IMR-90 (cell line): Measurements from ENCODE around the gene CWH43. TPM values are rescaled to one million over a fixed set of nuclear protein-coding genes. Genes with fewer than 3 reads are reported as not detected.
"Not testable (repeated sequence)": the region's sequence is repeated elsewhere in the genome, so short reads cannot be mapped to it uniquely, and the experiment has no call there.

ENCODE experiments used
- ATAC-seq: fragments of 200-7000 bp; cut with Tn5 transposase; 2 replicates; pipeline ENCODE4 v1.9.1; 2020; ENCODE audit warnings: low read depth, mild to moderate bottlenecking, moderate library complexity
- BruUV-seq: library from RNA; stranded (reverse); fragments of 400-500 nt; replicated peaks from 2 replicates; lab custom pipeline; 2021; lab: Mats Ljungman, UMichigan
- CTCF ChIA-PET: fragments of 300-600 bp; formaldehyde crosslinking; extraction: SDS; loops from one replicate; lab custom pipeline; 2021; ENCODE audit warnings: antibody characterized with exemption; lab: Yijun Ruan, JAX
- POLR2A ChIA-PET: fragments of 300-600 bp; sonication (Branson Sonifier 250); formaldehyde crosslinking; loops from one replicate; lab custom pipeline; 2022; ENCODE audit warnings: antibody characterized with exemption; ENCODE audit not compliant: unreplicated experiment; lab: Charles Lee
- DNase-seq: peaks from one replicate; pipeline ENCODE4 v3.0.0; 2013
- H2AFZ ChIP-seq: replicated peaks from 2 replicates; pipeline ENCODE3; 2013; ENCODE audit warnings: low read length, mild to moderate bottlenecking; ENCODE audit not compliant: poor library complexity
- H2AK5ac ChIP-seq: 2 replicates; pipeline ENCODE4 v1.6.1; 2013; ENCODE audit warnings: low read depth, low read length, inconsistent platforms
- H2AK9ac ChIP-seq: replicated peaks from 2 replicates; pipeline ENCODE3; 2013; ENCODE audit warnings: mild to moderate bottlenecking, low read depth, low read length, moderate library complexity; ENCODE audit not compliant: poor library complexity
- H2BK120ac ChIP-seq: 2 replicates; pipeline ENCODE4 v1.6.1; 2013; ENCODE audit warnings: low read depth, low read length, inconsistent platforms
- H2BK15ac ChIP-seq: 3 replicates; pipeline ENCODE4 v1.6.1; 2013; ENCODE audit warnings: low read depth, low read length, inconsistent platforms
- H2BK20ac ChIP-seq: 2 replicates; pipeline ENCODE4 v1.6.1; 2013; ENCODE audit warnings: low read depth, mild to moderate bottlenecking, inconsistent platforms, low read length, moderate library complexity
- H2BK5ac ChIP-seq: 2 replicates; pipeline ENCODE4 v1.6.1; 2013; ENCODE audit warnings: mild to moderate bottlenecking, low read depth, low read length, inconsistent platforms; ENCODE audit not compliant: poor library complexity, severe bottlenecking
- H3K14ac ChIP-seq: replicated peaks from 2 replicates; pipeline ENCODE4 v1.6.1; 2013; ENCODE audit warnings: low read depth, low read length, inconsistent platforms
- H3K18ac ChIP-seq: 2 replicates; pipeline ENCODE4 v1.6.1; 2013; ENCODE audit warnings: low read depth, low read length, control low read depth
- H3K23ac ChIP-seq: 2 replicates; pipeline ENCODE4 v1.6.1; 2013; ENCODE audit warnings: low read depth, low read length, inconsistent platforms
- H3K27ac ChIP-seq: 2 replicates; pipeline ENCODE4 v1.5.1; 2013; ENCODE audit warnings: mild to moderate bottlenecking, control low read depth, low read length; ENCODE audit not compliant: insufficient read depth
- H3K27me3 ChIP-seq: 2 replicates; pipeline ENCODE4 v1.6.1; 2013; ENCODE audit warnings: low read length; ENCODE audit not compliant: control insufficient read depth, insufficient read depth
- H3K36me3 ChIP-seq: 2 replicates; pipeline ENCODE4 v1.6.1; 2013; ENCODE audit warnings: low read length, mixed read lengths; ENCODE audit not compliant: control insufficient read depth, insufficient read depth
- H3K4ac ChIP-seq: 2 replicates; pipeline ENCODE4 v1.6.1; 2013; ENCODE audit warnings: low read depth, low read length, inconsistent platforms
- H3K4me1 ChIP-seq: 2 replicates; pipeline ENCODE4 v1.6.1; 2013; ENCODE audit warnings: low read length, mixed read lengths; ENCODE audit not compliant: control insufficient read depth, insufficient read depth
- H3K4me2 ChIP-seq: 2 replicates; pipeline ENCODE4 v1.6.1; 2013; ENCODE audit warnings: low read depth, mild to moderate bottlenecking, control low read depth, low read length, moderate library complexity
- H3K4me3 ChIP-seq: 2 replicates; pipeline ENCODE4 v1.5.1; 2013; ENCODE audit warnings: low read depth, mild to moderate bottlenecking, control low read depth, low read length, moderate library complexity; ENCODE audit not compliant: insufficient read depth
- H3K56ac ChIP-seq: 2 replicates; pipeline ENCODE4 v1.6.1; 2013; ENCODE audit warnings: low read length, inconsistent platforms; ENCODE audit not compliant: insufficient read depth; ENCODE audit errors: extremely low read depth
- H3K79me1 ChIP-seq, 2 experiments: 2 replicates each; pipeline ENCODE4 v1.6.1; 2013; ENCODE audit warnings: low read length in 2 of 2, inconsistent platforms in 1 of 2, low read depth in 1 of 2
- H3K9ac ChIP-seq: 2 replicates; pipeline ENCODE4 v1.6.1; 2013; ENCODE audit warnings: low read depth, low read length, control low read depth
- H3K9me1 ChIP-seq: 2 replicates; pipeline ENCODE4 v1.6.1; 2013; ENCODE audit warnings: low read length, inconsistent platforms; ENCODE audit not compliant: insufficient read depth
- H3K9me3 ChIP-seq: 2 replicates; pipeline ENCODE4 v1.6.1; 2013; ENCODE audit warnings: low read length; ENCODE audit not compliant: control insufficient read depth, insufficient read depth
- H4K20me1 ChIP-seq: 2 replicates; pipeline ENCODE4 v1.6.1; 2013; ENCODE audit warnings: low read length, inconsistent platforms; ENCODE audit not compliant: insufficient read depth
- H4K5ac ChIP-seq: 2 replicates; pipeline ENCODE4 v1.6.1; 2013; ENCODE audit warnings: mild to moderate bottlenecking, low read depth, low read length, control low read depth
- H4K8ac ChIP-seq, 2 experiments: 2 replicates each; pipeline ENCODE4 v1.6.1; 2013; ENCODE audit warnings: low read depth in 2 of 2, low read length in 2 of 2, control low read depth in 1 of 2, inconsistent platforms in 1 of 2
- H4K91ac ChIP-seq: 2 replicates; pipeline ENCODE4 v1.6.1; 2013; ENCODE audit warnings: low read depth, low read length, inconsistent platforms; ENCODE audit not compliant: insufficient read depth
- CTCF ChIP-seq: conservative IDR thresholded peaks from 2 replicates; pipeline ENCODE4 v1.5.1; 2012; ENCODE audit warnings: mild to moderate bottlenecking, low read depth, low read length, improper control_type of control experiment
- ELK1 ChIP-seq: fragments of 150-350 bp; IDR thresholded peaks from 2 replicates; pipeline ENCODE4 v1.6.1; 2016; ENCODE audit warnings: low read depth, mild to moderate bottlenecking, low read length, moderate library complexity, borderline replicate concordance
- MAZ ChIP-seq: IDR thresholded peaks from 2 replicates; pipeline ENCODE4 v1.6.1; 2012; ENCODE audit warnings: low read depth, mild to moderate bottlenecking, low read length, improper control_type of control experiment, moderate library complexity, borderline replicate concordance
- WGBS, 2 experiments: methylation state at CpG; one replicate each; pipeline versions ENCODE4 v1.1.5 to v1.1.7; 2013; ENCODE audit warnings: missing lambda C conversion rate in 2 of 2; ENCODE audit not compliant: insufficient read length in 1 of 2; ENCODE audit errors: extremely low coverage in 2 of 2; 5-methylcytosine and 5-hydroxymethylcytosine counted together
- dilution Hi-C: fragments of 300-500 bp; cut with HindIII; formaldehyde crosslinking; loops from one replicate; pipeline ENCODE4 v1.14.3; 2018; ENCODE audit warnings: low sequenced_read_pairs; ENCODE audit not compliant: unreplicated experiment
- in situ Hi-C: fragments of 300-500 bp; cut with MboI; formaldehyde crosslinking; loops from 3 replicates; pipeline ENCODE4 v1.14.3; 2019; ENCODE audit warnings: low sequenced_read_pairs, inconsistent platforms, mixed read lengths
- intact Hi-C: fragments of 100-400 bp; cut with micrococcal nuclease; formaldehyde crosslinking; loops from 2 replicates; pipeline ENCODE4 v1.10.0; 2022
- polyA plus RNA-seq, 3 experiments: library from polyadenylated mRNA; depleted of rRNA; stranded (reverse); fragments of >200 nt; gene quantifications; 2 replicates each; pipeline ENCODE4 v1.2.3, GENCODE V29; 2012; ENCODE audit warnings: low replicate concordance in 1 of 3
- total RNA-seq: library from RNA; depleted of rRNA; stranded (reverse); fragments of >200 nt; gene quantifications from 2 replicates; pipeline ENCODE4 v1.2.3, GENCODE V29; 2012

The CWH43 gene
- total and polyA plus RNA-seq, 2 of the 4 experiments (the other 2 are of a cell fraction), result not detected

DNA sequence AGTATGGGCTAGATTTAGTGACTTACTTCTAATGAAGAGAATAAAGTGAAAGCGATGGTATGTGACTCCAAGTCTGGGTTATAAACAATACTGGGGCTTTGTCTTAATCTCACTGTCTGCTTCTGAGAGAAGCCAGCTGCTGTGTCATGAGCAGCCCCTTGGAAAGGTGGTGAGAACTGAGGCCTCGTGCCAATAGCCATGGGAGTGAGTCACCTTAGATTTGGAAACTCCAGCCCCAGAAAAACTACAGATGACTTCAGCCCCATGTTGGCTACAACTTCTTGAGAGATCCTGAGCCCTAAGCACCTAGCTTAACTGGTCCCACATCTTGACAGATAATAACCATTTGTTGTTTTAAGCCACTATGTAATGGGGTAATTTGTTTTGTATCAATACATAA lies 77.6 kb downstream of the CWH43 start:
- H3K4me3 ChIP-seq, result no peak overlapping the region
- ChIA-PET CTCF (no interaction called here), POLR2A (no interaction called here)
- H2BK5ac ChIP-seq, result no peak overlapping the region
- no peak overlapping the region for H3K23ac ChIP-seq
- no peak overlapping the region for H2BK120ac ChIP-seq
- DNase-seq (peak; percentile 2), ATAC-seq (no peak)
- H3K18ac ChIP-seq, result no peak overlapping the region
- no peaks in the 10 kb centered on the region for H3K79me1 ChIP-seq
- H4K20me1 ChIP-seq, result no peaks in the 10 kb centered on the region
- intact Hi-C loops, result no loop called here
- no peak overlapping the region for H2BK20ac ChIP-seq
- no peak for TF ChIP-seq ELK1
- no peak for TF ChIP-seq MAZ
- no peak for TF ChIP-seq CTCF
- H3K4me1 ChIP-seq, result no peaks in the 10 kb centered on the region
- H4K91ac ChIP-seq, result no peak overlapping the region
- WGBS, 2 experiments, result no CpG with 5 or more reads among the region's 2 CpGs
- no peak overlapping the region for H3K14ac ChIP-seq
- no peak overlapping the region for H4K8ac ChIP-seq
- no peak overlapping the region for H3K4me2 ChIP-seq
- no peaks in the 10 kb centered on the region for H3K27me3 ChIP-seq
- H3K9me1 ChIP-seq, result no peaks in the 10 kb centered on the region
- H3K9ac ChIP-seq, result no peak overlapping the region
- BruUV-seq, result no TSS peak
- no peak overlapping the region for H3K56ac ChIP-seq
- no peak overlapping the region for H3K27ac ChIP-seq
- no peak overlapping the region for H2BK15ac ChIP-seq
- H3K36me3 ChIP-seq, result no peaks in the 10 kb centered on the region
- H3K9me3 ChIP-seq, result peaks cover 8% of the 10 kb centered on the region; the same call in 1 of the 2 replicates
- H4K5ac ChIP-seq, result no peak overlapping the region
- H3K4ac ChIP-seq, result no peak overlapping the region
- in situ Hi-C loops, result no loop called here
- dilution Hi-C loops, result no loop called here
- H2AFZ ChIP-seq, result no peak overlapping the region
- H2AK5ac ChIP-seq, result no peak overlapping the region
- H2AK9ac ChIP-seq, result no peak overlapping the region

DNA sequence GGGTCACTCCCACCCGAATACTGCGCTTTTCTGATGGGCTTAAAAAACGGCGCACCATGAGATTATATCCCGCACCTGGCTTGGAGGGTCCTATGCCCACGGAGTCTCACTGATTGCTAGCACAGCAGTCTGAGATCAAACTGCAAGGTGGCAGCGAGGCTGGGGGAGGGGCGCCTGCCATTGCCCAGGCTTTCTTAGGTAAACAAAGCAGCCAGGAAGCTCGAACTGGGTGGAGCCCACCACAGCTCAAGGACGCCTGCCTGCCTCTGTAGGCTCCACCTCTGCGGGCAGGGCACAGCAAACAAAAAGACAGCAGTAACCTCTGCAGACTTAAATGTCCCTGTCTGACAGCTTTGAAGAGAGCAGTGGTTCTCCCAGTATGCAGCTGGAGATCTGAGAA lies 86.1 kb downstream of the CWH43 start:
- H4K8ac ChIP-seq, H3K4me2 ChIP-seq, H3K14ac ChIP-seq, intact Hi-C loops, H3K4ac ChIP-seq, H3K79me1 ChIP-seq, H2AK5ac ChIP-seq, H3K4me3 ChIP-seq, H2BK5ac ChIP-seq, H3K23ac ChIP-seq, H4K20me1 ChIP-seq, H3K27me3 ChIP-seq, H3K18ac ChIP-seq, POLR2A ChIA-PET, H2BK120ac ChIP-seq, H4K91ac ChIP-seq, H3K4me1 ChIP-seq, H4K5ac ChIP-seq, H2AK9ac ChIP-seq, H3K27ac ChIP-seq, H3K36me3 ChIP-seq, H2BK15ac ChIP-seq, CTCF ChIA-PET, DNase-seq, BruUV-seq, H2AFZ ChIP-seq, H3K9ac ChIP-seq, dilution Hi-C loops, H2BK20ac ChIP-seq, H3K9me1 ChIP-seq, H3K9me3 ChIP-seq, H3K56ac ChIP-seq, ATAC-seq, in situ Hi-C loops: not testable (repeated sequence)
- no CpG with 5 or more reads among the region's 11 CpGs for WGBS, 2 experiments
